HTR-8/SVneo (cell line): ENCODE data around the gene MPP7.
"Not testable (repeated sequence)": the region's sequence is repeated elsewhere in the genome, so short reads cannot be mapped to it uniquely, and the experiment has no call there.

Source experiments
- DNase-seq: peaks from one replicate; pipeline ENCODE4 v3.0.0; 2011; ENCODE audit warnings: low spot score, mixed read lengths; ENCODE audit not compliant: insufficient read length
- FAIRE-seq: peaks from 2 replicates; lab custom pipeline; 2011; peaks lifted over from hg19 to GRCh38; lab: Jason Lieb, UNC

Gene MPP7

GRCh38 chr10:28302638-28303488 is at the start of gene MPP7:
MPP7 (minus strand) TSS chr10:28303064; CDS start chr10:28238604, 64,460 bp downstream.
- peak; percentile 95 for DNase-seq
- FAIRE-seq, result peak; percentile 90

GRCh38 chr10:28349892-28350291 is 47.0 kb upstream of the MPP7 start:
- FAIRE-seq, result no peak
- DNase-seq, result no peak

GRCh38 chr10:28343987-28344895 is 41.4 kb upstream of the MPP7 start:
- FAIRE-seq (peak; percentile 13), DNase-seq (no peak)

- DNase-seq (no peak), FAIRE-seq (no peak)
Observed at GRCh38 chr10:28343252-28343651, 40.4 kb upstream of the MPP7 start.

- FAIRE-seq, result not testable (repeated sequence)
Observed at GRCh38 chr10:28341679-28342078, 38.8 kb upstream of the MPP7 start.

GRCh38 chr10:28332726-28333125 is 29.9 kb upstream of the MPP7 start:
- no peak for FAIRE-seq
- DNase-seq, result no peak

More at GRCh38 chr10:28341679-28342078, 38.8 kb upstream of the MPP7 start:
- not testable (repeated sequence) for DNase-seq

- FAIRE-seq (no peak), DNase-seq (peak; percentile 43)
Observed at GRCh38 chr10:28331841-28332240, 29.0 kb upstream of the MPP7 start.

- FAIRE-seq, result no peak
Observed at GRCh38 chr10:28331066-28331465, 28.2 kb upstream of the MPP7 start.

GRCh38 chr10:28328346-28328745 is 25.5 kb upstream of the MPP7 start:
- FAIRE-seq (no peak), DNase-seq (no peak)

More at GRCh38 chr10:28331066-28331465, 28.2 kb upstream of the MPP7 start:
- DNase-seq, result no peak

GRCh38 chr10:28327491-28327880 is 24.6 kb upstream of the MPP7 start:
- FAIRE-seq (no peak), DNase-seq (no peak)

- no peak for DNase-seq
- no peak for FAIRE-seq
Observed at GRCh38 chr10:28326516-28327490, 23.9 kb upstream of the MPP7 start.

GRCh38 chr10:28320799-28321198 is 17.9 kb upstream of the MPP7 start:
- no peak for FAIRE-seq

GRCh38 chr10:28320090-28320489 is 17.2 kb upstream of the MPP7 start:
- FAIRE-seq (no peak), DNase-seq (no peak)

More at GRCh38 chr10:28320799-28321198, 17.9 kb upstream of the MPP7 start:
- DNase-seq, result no peak

- not testable (repeated sequence) for FAIRE-seq, DNase-seq
Observed at GRCh38 chr10:28319061-28319460, 16.2 kb upstream of the MPP7 start.

GRCh38 chr10:28318626-28319025 is 15.8 kb upstream of the MPP7 start:
- DNase-seq, result no peak
- no peak for FAIRE-seq

- DNase-seq (no peak), FAIRE-seq (no peak)
Observed at GRCh38 chr10:28317760-28318159, 14.9 kb upstream of the MPP7 start.

- no peak for DNase-seq
- FAIRE-seq, result no peak
Observed at GRCh38 chr10:28316696-28317095, 13.8 kb upstream of the MPP7 start.

- DNase-seq, result no peak
- FAIRE-seq, result no peak
Observed at GRCh38 chr10:28315140-28315539, 12.3 kb upstream of the MPP7 start.

- FAIRE-seq (no peak), DNase-seq (no peak)
Observed at GRCh38 chr10:28314211-28314610, 11.3 kb upstream of the MPP7 start.

GRCh38 chr10:28312572-28312971 is 9.7 kb upstream of the MPP7 start:
- no peak for FAIRE-seq
- DNase-seq, result no peak
